ENCODE measurements around the gene CCSER2. TPM values are rescaled to one million over a fixed set of nuclear protein-coding genes. Genes with fewer than 3 reads are reported as not detected.

The CCSER2 gene
- total and polyA plus RNA-seq, 2 donors = 18.4 to 35.8 TPM

DNA sequence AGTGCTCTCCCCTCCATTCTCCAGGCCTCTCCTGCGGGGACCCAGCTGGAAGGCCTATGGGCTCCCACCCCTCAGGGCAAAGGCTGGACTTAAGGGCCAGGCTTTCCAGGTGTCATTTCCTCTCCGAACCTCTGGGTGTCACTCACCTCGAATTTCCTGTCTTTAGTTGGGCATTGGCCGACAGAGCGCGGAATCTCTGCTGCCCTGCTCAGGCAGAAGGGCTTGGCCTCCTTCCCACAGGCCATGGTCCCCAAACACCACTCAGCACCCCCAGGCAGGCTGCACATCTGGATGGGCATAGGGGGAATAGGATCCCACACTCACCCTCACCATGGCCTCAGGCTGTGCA is 212.9 kb downstream of the CCSER2 start:
- no peaks in the 10 kb centered on the region for H3K9me3 ChIP-seq (ENCODE audit: control insufficient read depth in 2 of 2, insufficient read depth in 1 of 2, low read length in 1 of 2)
- H3K4me1 ChIP-seq (ENCODE audit: control insufficient read depth in 2 of 2, insufficient read depth in 2 of 2, low read length in 2 of 2) = peaks cover 0 to 8% of the 10 kb centered on the region in 2 donors
- H3K36me3 ChIP-seq (ENCODE audit: control insufficient read depth in 2 of 2, insufficient read depth in 2 of 2, low read length in 1 of 2) = no peaks in the 10 kb centered on the region
- H3K27ac ChIP-seq (ENCODE audit: low read depth in 1 of 2, low read length in 1 of 2) = no peak overlapping the region
- DNase-seq (ENCODE audit: low read depth in 6 of 9, low spot score in 9 of 9) = no peak
- H3K27me3 ChIP-seq (ENCODE audit: control insufficient read depth in 2 of 2, insufficient read depth in 1 of 2, low read length in 1 of 2) = peaks cover 6 to 36% of the 10 kb centered on the region in 2 donors
- WGBS = 83% methylated on average over 6 of the region's 6 CpGs
- no peak overlapping the region for H3K4me3 ChIP-seq (ENCODE audit: low read length in 2 of 2)

GRCh38 chr10:84542522-84543490 is 214.4 kb downstream of the CCSER2 start:
- H3K4me1 ChIP-seq (ENCODE audit: control insufficient read depth in 2 of 2, insufficient read depth in 2 of 2, low read length in 2 of 2) = peaks cover 0 to 8% of the 10 kb centered on the region in 2 donors
- no peaks in the 10 kb centered on the region for H3K36me3 ChIP-seq (ENCODE audit: control insufficient read depth in 2 of 2, insufficient read depth in 2 of 2, low read length in 1 of 2)
- WGBS = 77% methylated on average over 25 of the region's 25 CpGs
- no peak for DNase-seq (ENCODE audit: low read depth in 6 of 9, low spot score in 9 of 9)
- no peak overlapping the region for H3K27ac ChIP-seq (ENCODE audit: low read depth in 1 of 2, low read length in 1 of 2)
- H3K27me3 ChIP-seq (ENCODE audit: control insufficient read depth in 2 of 2, insufficient read depth in 1 of 2, low read length in 1 of 2) = peaks cover 6 to 36% of the 10 kb centered on the region in 2 donors
- no peaks in the 10 kb centered on the region for H3K9me3 ChIP-seq (ENCODE audit: control insufficient read depth in 2 of 2, insufficient read depth in 1 of 2, low read length in 1 of 2)
- no peak overlapping the region for H3K4me3 ChIP-seq (ENCODE audit: low read length in 2 of 2)

DNA sequence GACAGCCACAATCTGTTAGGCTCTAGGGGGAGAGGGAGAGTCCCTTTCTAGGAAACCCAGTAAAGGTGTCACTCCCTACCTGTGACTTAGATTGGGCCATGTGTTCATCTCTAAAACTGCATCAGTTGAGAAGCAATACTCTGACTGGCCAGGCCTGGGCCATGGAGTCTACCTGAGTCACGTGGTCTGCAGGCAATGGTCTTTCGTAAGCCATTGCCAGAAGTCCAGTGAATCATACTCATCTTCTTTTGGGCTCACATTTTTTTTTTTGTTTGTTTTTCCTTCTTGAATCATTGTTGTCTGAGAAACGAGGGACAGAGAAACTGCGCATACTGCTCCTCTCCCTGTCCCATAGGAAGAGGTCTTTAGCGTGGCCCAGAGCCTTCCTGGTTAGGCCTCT is 215.6 kb downstream of the CCSER2 start:
- Histone ChIP-seq H3K9me3 (ENCODE audit: control insufficient read depth in 2 of 2, insufficient read depth in 1 of 2, low read length in 1 of 2) (no peaks in the 10 kb centered on the region), H3K4me1 (ENCODE audit: control insufficient read depth in 2 of 2, insufficient read depth in 2 of 2, low read length in 2 of 2) (peaks cover 0 to 8% of the 10 kb centered on the region in 2 donors), H3K27me3 (ENCODE audit: control insufficient read depth in 2 of 2, insufficient read depth in 1 of 2, low read length in 1 of 2) (peaks cover 6 to 36% of the 10 kb centered on the region in 2 donors), H3K27ac (ENCODE audit: low read depth in 1 of 2, low read length in 1 of 2) (no peak overlapping the region), H3K4me3 (ENCODE audit: low read length in 2 of 2) (no peak overlapping the region), H3K36me3 (ENCODE audit: control insufficient read depth in 2 of 2, insufficient read depth in 2 of 2, low read length in 1 of 2) (no peaks in the 10 kb centered on the region)
- DNase-seq (ENCODE audit: low read depth in 6 of 9, low spot score in 9 of 9) = no peak
- 94% methylated on average over 5 of the region's 5 CpGs for WGBS

- Histone ChIP-seq H3K9me3 (ENCODE audit: control insufficient read depth in 2 of 2, insufficient read depth in 1 of 2, low read length in 1 of 2) (no peaks in the 10 kb centered on the region), H3K27me3 (ENCODE audit: control insufficient read depth in 2 of 2, insufficient read depth in 1 of 2, low read length in 1 of 2) (peaks cover 6 to 30% of the 10 kb centered on the region in 2 donors), H3K36me3 (ENCODE audit: control insufficient read depth in 2 of 2, insufficient read depth in 2 of 2, low read length in 1 of 2) (no peaks in the 10 kb centered on the region), H3K4me1 (ENCODE audit: control insufficient read depth in 2 of 2, insufficient read depth in 2 of 2, low read length in 2 of 2) (peaks cover 0 to 5% of the 10 kb centered on the region in 2 donors), H3K27ac (ENCODE audit: low read depth in 1 of 2, low read length in 1 of 2) (no peak overlapping the region), H3K4me3 (ENCODE audit: low read length in 2 of 2) (no peak overlapping the region)
- no peak for DNase-seq (ENCODE audit: low read depth in 6 of 9, low spot score in 9 of 9)
Measured at GRCh38 chr10:84545651-84546050, 217.3 kb downstream of the CCSER2 start.

- Histone ChIP-seq H3K4me3 (ENCODE audit: low read length in 2 of 2) (no peak overlapping the region), H3K36me3 (ENCODE audit: control insufficient read depth in 2 of 2, insufficient read depth in 2 of 2, low read length in 1 of 2) (no peaks in the 10 kb centered on the region), H3K27me3 (ENCODE audit: control insufficient read depth in 2 of 2, insufficient read depth in 1 of 2, low read length in 1 of 2) (peaks cover 3 to 20% of the 10 kb centered on the region in 2 donors), H3K27ac (ENCODE audit: low read depth in 1 of 2, low read length in 1 of 2) (no peak overlapping the region), H3K4me1 (ENCODE audit: control insufficient read depth in 2 of 2, insufficient read depth in 2 of 2, low read length in 2 of 2) (no peaks in the 10 kb centered on the region), H3K9me3 (ENCODE audit: control insufficient read depth in 2 of 2, insufficient read depth in 1 of 2, low read length in 1 of 2) (no peaks in the 10 kb centered on the region)
- 93% methylated on average over 8 of the region's 8 CpGs for WGBS
- DNase-seq (ENCODE audit: low read depth in 6 of 9, low spot score in 9 of 9) = no peak
Measured at GRCh38 chr10:84546609-84547008, 218.2 kb downstream of the CCSER2 start.

DNA sequence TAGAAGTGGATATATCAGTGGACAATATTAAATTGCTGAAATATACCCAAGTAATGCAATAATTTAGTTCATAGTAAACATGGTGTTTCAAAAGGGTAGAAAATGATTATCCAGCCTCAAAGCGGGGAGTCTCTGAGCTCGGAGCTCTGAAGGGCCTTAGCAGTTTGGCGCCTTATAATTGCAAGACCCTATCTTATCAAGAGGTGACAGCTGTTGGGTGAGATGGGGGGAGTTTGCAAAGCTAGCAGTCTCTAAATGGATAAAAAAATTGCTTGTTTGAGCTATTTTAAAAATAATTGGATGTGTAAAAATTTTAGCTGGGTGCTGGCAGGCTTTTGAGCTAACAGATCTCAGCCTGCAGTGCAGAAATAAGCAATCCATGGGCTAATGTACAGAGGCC is 219.2 kb downstream of the CCSER2 start:
- 96% methylated on average over 3 of the region's 3 CpGs for WGBS
- H3K27me3 ChIP-seq (ENCODE audit: control insufficient read depth in 2 of 2, insufficient read depth in 1 of 2, low read length in 1 of 2) = peaks cover 1 to 10% of the 10 kb centered on the region in 2 donors
- no peaks in the 10 kb centered on the region for H3K4me1 ChIP-seq (ENCODE audit: control insufficient read depth in 2 of 2, insufficient read depth in 2 of 2, low read length in 2 of 2)
- no peak overlapping the region for H3K4me3 ChIP-seq (ENCODE audit: low read length in 2 of 2)
- no peaks in the 10 kb centered on the region for H3K36me3 ChIP-seq (ENCODE audit: control insufficient read depth in 2 of 2, insufficient read depth in 2 of 2, low read length in 1 of 2)
- H3K27ac ChIP-seq (ENCODE audit: low read depth in 1 of 2, low read length in 1 of 2) = no peak overlapping the region
- no peak for DNase-seq (ENCODE audit: low read depth in 6 of 9, low spot score in 9 of 9)
- no peaks in the 10 kb centered on the region for H3K9me3 ChIP-seq (ENCODE audit: control insufficient read depth in 2 of 2, insufficient read depth in 1 of 2, low read length in 1 of 2)

DNA sequence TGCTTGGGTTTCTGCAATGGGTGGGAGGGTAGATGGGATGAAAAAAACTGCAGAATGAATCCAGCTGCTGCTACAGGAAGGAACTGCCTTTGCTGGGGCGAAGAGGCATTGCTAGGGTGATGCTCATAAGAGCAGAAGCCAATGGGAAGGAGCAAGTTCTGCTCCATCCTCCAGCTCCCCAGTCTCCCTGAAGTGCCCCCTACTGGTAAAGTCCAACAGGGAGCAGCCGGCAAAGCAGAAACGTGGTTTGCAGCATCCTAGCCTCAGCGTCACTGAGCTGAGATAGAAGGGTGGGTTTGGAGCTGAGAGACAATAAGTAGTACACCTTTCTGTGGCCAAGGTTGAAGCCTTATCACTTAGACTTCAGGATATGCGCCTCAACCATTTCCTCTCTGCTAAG is 220.5 kb downstream of the CCSER2 start:
- WGBS = 25% methylated on average over 5 of the region's 5 CpGs

DNA sequence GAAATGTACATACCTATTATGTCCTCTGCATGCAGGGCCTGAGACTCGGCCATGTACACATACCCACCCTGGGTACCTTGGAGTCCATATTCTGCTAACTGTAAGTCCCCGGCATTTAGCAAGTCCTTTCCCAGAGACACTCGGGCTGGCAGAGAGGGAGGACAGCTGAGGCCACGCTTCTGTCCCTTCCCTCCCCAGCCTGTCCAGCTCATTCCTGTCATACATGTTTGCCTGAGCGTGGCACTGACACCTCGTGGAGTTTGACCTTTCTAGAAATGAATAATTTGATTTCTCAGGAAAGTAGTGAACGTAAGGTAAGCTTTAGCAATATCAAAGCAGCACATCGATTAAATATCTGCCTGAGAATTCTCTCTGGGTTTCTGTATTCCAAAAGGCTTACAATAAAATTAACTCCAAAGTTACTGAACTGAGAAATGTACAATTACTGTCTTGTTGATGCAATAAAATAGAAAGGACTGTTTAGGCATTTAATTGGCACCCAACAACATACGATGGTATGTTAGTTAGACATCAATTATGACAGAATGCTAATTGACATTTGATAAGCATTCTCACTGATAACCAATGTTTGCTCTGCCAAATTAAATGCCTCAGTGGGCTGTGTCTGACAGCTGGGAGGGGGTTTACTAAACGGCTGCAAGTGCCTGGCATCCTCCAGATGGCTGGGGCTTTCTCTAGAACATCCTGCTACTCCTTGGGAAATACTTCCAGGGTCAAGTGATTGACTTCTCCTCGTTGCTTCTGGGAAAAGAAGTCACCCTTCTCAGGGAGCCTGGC is 221.2 kb downstream of the CCSER2 start:
- peaks cover 0 to 5% of the 10 kb centered on the region in 2 donors for H3K27me3 ChIP-seq (ENCODE audit: control insufficient read depth in 2 of 2, insufficient read depth in 1 of 2, low read length in 1 of 2)
- H3K27ac ChIP-seq (ENCODE audit: low read depth in 1 of 2, low read length in 1 of 2) = no peak overlapping the region
- DNase-seq (ENCODE audit: low read depth in 6 of 9, low spot score in 9 of 9) = no peak
- no peaks in the 10 kb centered on the region for H3K36me3 ChIP-seq (ENCODE audit: control insufficient read depth in 2 of 2, insufficient read depth in 2 of 2, low read length in 1 of 2)
- 77% methylated on average over 11 of the region's 11 CpGs for WGBS
- no peaks in the 10 kb centered on the region for H3K9me3 ChIP-seq (ENCODE audit: control insufficient read depth in 2 of 2, insufficient read depth in 1 of 2, low read length in 1 of 2)
- H3K4me3 ChIP-seq (ENCODE audit: low read length in 2 of 2) = no peak overlapping the region
- no peaks in the 10 kb centered on the region for H3K4me1 ChIP-seq (ENCODE audit: control insufficient read depth in 2 of 2, insufficient read depth in 2 of 2, low read length in 2 of 2)

More for the DNA sequence above, 220.5 kb downstream of the CCSER2 start:
- Histone ChIP-seq H3K4me1 (ENCODE audit: control insufficient read depth in 2 of 2, insufficient read depth in 2 of 2, low read length in 2 of 2) (no peaks in the 10 kb centered on the region), H3K27me3 (ENCODE audit: control insufficient read depth in 2 of 2, insufficient read depth in 1 of 2, low read length in 1 of 2) (peaks cover 0 to 5% of the 10 kb centered on the region in 2 donors), H3K36me3 (ENCODE audit: control insufficient read depth in 2 of 2, insufficient read depth in 2 of 2, low read length in 1 of 2) (no peaks in the 10 kb centered on the region), H3K4me3 (ENCODE audit: low read length in 2 of 2) (no peak overlapping the region), H3K27ac (ENCODE audit: low read depth in 1 of 2, low read length in 1 of 2) (no peak overlapping the region), H3K9me3 (ENCODE audit: control insufficient read depth in 2 of 2, insufficient read depth in 1 of 2, low read length in 1 of 2) (no peaks in the 10 kb centered on the region)
- no peak for DNase-seq (ENCODE audit: low read depth in 6 of 9, low spot score in 9 of 9)

Data from thymus (tissue), 11 donors.